HG02678 (cell line): ENCODE data around the gene CAPN9.
"Not testable (repeated sequence)": the region's sequence is repeated elsewhere in the genome, so short reads cannot be mapped to it uniquely, and the experiment has no call there.

Source experiments
- ATAC-seq: cut with Tn5 transposase; IDR thresholded peaks from one replicate; pipeline ENCODE4 v1.9.1; 2021; ENCODE audit warnings: mild to moderate bottlenecking, moderate library complexity; ENCODE audit not compliant: unreplicated experiment

The CAPN9 gene

GRCh38 chr1:230747127-230747730 is at the start of gene CAPN9:
CAPN9 (plus strand) TSS chr1:230747388; CDS start chr1:230747497, 109 bp downstream.
- no peak for ATAC-seq

- no peak for ATAC-seq
Observed at GRCh38 chr1:230698130-230698529, 49.1 kb upstream of the CAPN9 start.

- not testable (repeated sequence) for ATAC-seq
Observed at GRCh38 chr1:230698964-230699363, 48.2 kb upstream of the CAPN9 start.

GRCh38 chr1:230699716-230700115 is 47.5 kb upstream of the CAPN9 start:
- ATAC-seq: no peak

- ATAC-seq: no peak
Observed at GRCh38 chr1:230700132-230700531, 47.1 kb upstream of the CAPN9 start.

- ATAC-seq: no peak
Observed at GRCh38 chr1:230701434-230701833, 45.8 kb upstream of the CAPN9 start.

GRCh38 chr1:230701895-230702768 is 45.1 kb upstream of the CAPN9 start:
- ATAC-seq: no peak

- no peak for ATAC-seq
Observed at GRCh38 chr1:230702934-230703678, 44.1 kb upstream of the CAPN9 start.

- no peak for ATAC-seq
Observed at GRCh38 chr1:230703679-230704385, 43.4 kb upstream of the CAPN9 start.

- no peak for ATAC-seq
Observed at GRCh38 chr1:230704830-230705229, 42.4 kb upstream of the CAPN9 start.

GRCh38 chr1:230705289-230706019 is 41.7 kb upstream of the CAPN9 start:
- ATAC-seq: no peak

- no peak for ATAC-seq
Observed at GRCh38 chr1:230706020-230706699, 41.0 kb upstream of the CAPN9 start.

- no peak for ATAC-seq
Observed at GRCh38 chr1:230706887-230707731, 40.1 kb upstream of the CAPN9 start.

GRCh38 chr1:230707732-230708630 is 39.2 kb upstream of the CAPN9 start:
- no peak for ATAC-seq

GRCh38 chr1:230708631-230709580 is 38.3 kb upstream of the CAPN9 start:
- no peak for ATAC-seq

GRCh38 chr1:230709619-230710542 is 37.3 kb upstream of the CAPN9 start:
- ATAC-seq: no peak
